ENCODE results near the gene LOC101059915.
"Not testable (repeated sequence)": the region's sequence is repeated elsewhere in the genome, so short reads cannot be mapped to it uniquely, and the experiment has no call there.

DNA sequence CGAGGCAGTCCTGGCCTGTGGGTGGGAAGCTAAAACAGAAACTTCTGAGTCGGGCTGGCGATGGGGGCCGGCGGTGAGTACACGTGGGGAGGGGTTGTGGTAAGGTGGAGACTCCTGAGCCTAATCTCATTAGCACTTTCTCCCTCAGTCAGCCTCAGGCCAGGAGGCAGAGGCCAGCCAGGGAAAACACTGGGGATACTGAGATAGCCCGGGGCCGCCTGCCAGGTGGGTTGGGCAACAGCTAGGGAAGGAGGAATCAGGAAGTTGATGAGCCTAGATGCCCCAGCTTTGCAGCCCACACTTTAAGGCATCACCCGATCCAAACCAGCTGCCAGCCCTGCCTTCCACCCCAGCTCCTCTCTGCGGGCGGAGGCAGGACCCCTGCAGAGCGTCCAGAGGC, 49.0 kb downstream of the LOC101059915 start:
- TF ChIP-seq POLR2A (IDR thresholded peaks at IDR 0.05) = not testable (repeated sequence)
- TF ChIP-seq, protein P1, sequence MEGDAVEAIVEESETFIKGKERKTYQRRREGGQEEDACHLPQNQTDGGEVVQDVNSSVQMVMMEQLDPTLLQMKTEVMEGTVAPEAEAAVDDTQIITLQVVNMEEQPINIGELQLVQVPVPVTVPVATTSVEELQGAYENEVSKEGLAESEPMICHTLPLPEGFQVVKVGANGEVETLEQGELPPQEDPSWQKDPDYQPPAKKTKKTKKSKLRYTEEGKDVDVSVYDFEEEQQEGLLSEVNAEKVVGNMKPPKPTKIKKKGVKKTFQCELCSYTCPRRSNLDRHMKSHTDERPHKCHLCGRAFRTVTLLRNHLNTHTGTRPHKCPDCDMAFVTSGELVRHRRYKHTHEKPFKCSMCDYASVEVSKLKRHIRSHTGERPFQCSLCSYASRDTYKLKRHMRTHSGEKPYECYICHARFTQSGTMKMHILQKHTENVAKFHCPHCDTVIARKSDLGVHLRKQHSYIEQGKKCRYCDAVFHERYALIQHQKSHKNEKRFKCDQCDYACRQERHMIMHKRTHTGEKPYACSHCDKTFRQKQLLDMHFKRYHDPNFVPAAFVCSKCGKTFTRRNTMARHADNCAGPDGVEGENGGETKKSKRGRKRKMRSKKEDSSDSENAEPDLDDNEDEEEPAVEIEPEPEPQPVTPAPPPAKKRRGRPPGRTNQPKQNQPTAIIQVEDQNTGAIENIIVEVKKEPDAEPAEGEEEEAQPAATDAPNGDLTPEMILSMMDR (IDR thresholded peaks at IDR 0.05) = not testable (repeated sequence)

Data from ovary (tissue), 3 donors.